Upper lobe of left lung (tissue), 6 donors: Measurements from ENCODE around the gene BCAS3. TPM values are rescaled to one million over a fixed set of nuclear protein-coding genes. Genes with fewer than 3 reads are reported as not detected.
A peak's percentile ranks its signal among the peaks of the same experiment; 100 is the strongest.

ENCODE experiments used
- ATAC-seq, 2 donors: fragments of 200-7000 bp; cut with Tn5 transposase; one replicate each; pipeline ENCODE4 v1.9.1; 2022; ENCODE audit warnings: mild to moderate bottlenecking in 2 of 2, moderate library complexity in 2 of 2; ENCODE audit not compliant: low FRiP score in 2 of 2
- DNase-seq, 2 donors: peaks; one replicate each; pipeline ENCODE4 v3.0.0-alpha.2; 2019 to 2020
- H3K27ac ChIP-seq, 4 donors: fragments of 200-600 bp; sonication (generic); one replicate each; pipeline ENCODE4 v1.5.1; 2016 to 2019
- H3K27me3 ChIP-seq, 4 donors: fragments of 200-600 bp; sonication (generic); one replicate each; pipeline ENCODE4 v1.5.1; 2017 to 2019
- H3K36me3 ChIP-seq, 4 donors: fragments of 200-600 bp; sonication (generic); one replicate each; pipeline ENCODE4 v1.5.1; 2016 to 2019
- H3K4me1 ChIP-seq, 4 donors: fragments of 200-600 bp; sonication (generic); one replicate each; pipeline ENCODE4 v1.5.1; 2018 to 2019
- H3K4me3 ChIP-seq, 4 donors: fragments of 200-600 bp; sonication (generic); one replicate each; pipeline ENCODE4 v1.5.1; 2017 to 2019; ENCODE audit warnings: mild to moderate bottlenecking in 2 of 4, moderate library complexity in 1 of 4
- H3K9me3 ChIP-seq, 4 donors: fragments of 200-600 bp; sonication (generic); one replicate each; pipeline ENCODE4 v1.5.1; 2018 to 2019
- CTCF ChIP-seq, 6 experiments: fragments of 450-650 bp in 4 of 6; fragments of 200-600 bp in 2 of 6; sonication (generic) in 2 of 6; IDR thresholded peaks; one replicate each; pipeline ENCODE4 v1.5.1; 2016 to 2019; ENCODE audit warnings: antibody characterized with exemption in 6 of 6
- EP300 ChIP-seq, 4 donors: sonication (generic); formaldehyde crosslinking; IDR thresholded peaks; one replicate each; pipeline ENCODE4 v1.5.1; 2017; ENCODE audit warnings: antibody characterized with exemption in 4 of 4, control low read depth in 2 of 4
- POLR2A ChIP-seq, 4 donors: fragments of 450-650 bp; IDR thresholded peaks; one replicate each; pipeline ENCODE4 v1.5.1; 2016 to 2017; ENCODE audit warnings: antibody characterized with exemption in 4 of 4, mild to moderate bottlenecking in 2 of 4
- POLR2AphosphoS5 ChIP-seq, 2 donors: sonication (generic); formaldehyde crosslinking; IDR thresholded peaks; one replicate each; pipeline ENCODE4 v1.5.1; 2017; ENCODE audit warnings: antibody characterized with exemption in 2 of 2
- WGBS, 2 donors: methylation state at CpG; one replicate each; pipeline ENCODE4 v1.1.5; 2017 to 2018; 5-methylcytosine and 5-hydroxymethylcytosine counted together
- total RNA-seq, 6 donors: library from RNA; depleted of rRNA in 4 of 6; stranded (reverse); fragments of >200 nt in 4 of 6; gene quantifications; one replicate each; pipeline versions ENCODE4 v1.1.0 to v1.2.1, GENCODE V29; 2016 to 2021
- donor health status: DM: no; HTN: no; CAD: no; lungs with moderate emphysema.
- donor health status: DM: no; HTN: yes; CAD: no; lungs with severe emphysema.

The BCAS3 gene
- total RNA-seq, 6 donors from 2014 or later, result 20.1 to 111 (median 37.0) TPM

DNA sequence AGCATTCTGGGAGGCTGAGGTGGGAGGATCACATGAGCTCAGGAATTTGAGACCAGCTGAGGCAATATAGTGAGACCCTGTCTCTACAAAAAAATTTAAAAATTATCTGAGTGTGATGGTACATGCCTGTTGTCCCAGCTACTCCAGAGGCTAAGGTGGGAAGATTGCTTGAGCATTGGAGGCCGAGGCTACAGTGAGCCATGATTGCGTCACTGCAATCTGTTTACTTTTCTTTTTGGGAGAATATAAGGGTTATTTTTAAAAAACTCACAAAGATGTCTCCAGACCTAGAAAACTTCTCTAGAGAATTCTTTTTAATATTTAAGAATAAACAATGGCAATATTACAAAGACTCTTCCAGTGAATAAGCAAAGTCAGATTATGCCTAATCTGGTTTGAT, 226.9 kb downstream of the BCAS3 start:
- TF ChIP-seq POLR2AphosphoS5 (IDR thresholded peaks at IDR 0.05) (no peak), CTCF (IDR thresholded peaks at IDR 0.05) (no peak), POLR2A (IDR thresholded peaks at IDR 0.05) (no peak), EP300 (IDR thresholded peaks at IDR 0.05) (no peak)
- Histone ChIP-seq H3K27me3 (no peaks in the 10 kb centered on the region), H3K27ac (peak overlapping the region in 1 of 4 donors; percentile 57), H3K9me3 (no peaks in the 10 kb centered on the region), H3K4me3 (no peak overlapping the region), H3K36me3 (no peaks in the 10 kb centered on the region), H3K4me1 (peaks cover 0 to 4% (median 2%) of the 10 kb centered on the region in 4 donors)
- WGBS, 2 donors, result 94 to 98% methylated on average over 2 of the region's 2 CpGs
- ATAC-seq, result no peak
- no peak for DNase-seq

DNA sequence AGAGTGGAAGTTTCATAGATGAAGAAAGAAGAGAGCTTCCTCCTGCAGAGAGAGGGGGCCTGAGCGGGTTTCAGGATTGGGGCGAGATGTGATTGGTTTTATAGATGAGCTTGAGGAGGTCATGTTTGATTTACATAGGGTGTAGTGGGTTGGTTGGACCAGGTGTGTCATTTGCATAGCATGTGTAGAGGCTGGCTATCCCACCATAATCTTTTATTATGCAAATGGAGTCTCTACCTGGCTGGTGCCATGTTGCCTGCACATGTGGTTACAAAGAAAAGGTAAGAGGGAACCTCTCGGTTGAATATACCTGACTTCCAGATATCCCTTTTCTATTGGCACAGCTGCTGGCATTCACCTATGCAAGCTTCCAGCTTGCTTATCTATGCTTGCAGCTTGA, 228.1 kb downstream of the BCAS3 start:
- Histone ChIP-seq H3K9me3 (no peaks in the 10 kb centered on the region), H3K36me3 (no peaks in the 10 kb centered on the region), H3K4me3 (no peak overlapping the region), H3K27ac (no peak overlapping the region), H3K4me1 (peaks cover 0 to 4% (median 2%) of the 10 kb centered on the region in 4 donors), H3K27me3 (no peaks in the 10 kb centered on the region)
- ATAC-seq (no peak), DNase-seq (no peak)
- WGBS, 2 donors, result 97 to 100% methylated on average over 3 of the region's 3 CpGs
- TF ChIP-seq EP300 (IDR thresholded peaks at IDR 0.05), result no peak
- no peak for TF ChIP-seq CTCF (IDR thresholded peaks at IDR 0.05)
- TF ChIP-seq POLR2AphosphoS5 (IDR thresholded peaks at IDR 0.05), result no peak
- TF ChIP-seq POLR2A (IDR thresholded peaks at IDR 0.05), result no peak

- no peaks in the 10 kb centered on the region for H3K27me3 ChIP-seq
- H3K36me3 ChIP-seq, result no peaks in the 10 kb centered on the region
- 73 to 79% methylated on average over 4 of the region's 4 CpGs for WGBS, 2 donors
- H3K9me3 ChIP-seq, result no peaks in the 10 kb centered on the region
- TF ChIP-seq EP300 (IDR thresholded peaks at IDR 0.05) (no peak), POLR2A (IDR thresholded peaks at IDR 0.05) (no peak), POLR2AphosphoS5 (IDR thresholded peaks at IDR 0.05) (no peak), CTCF (IDR thresholded peaks at IDR 0.05) (no peak)
- DNase-seq (no peak), ATAC-seq (no peak)
- H3K4me1 ChIP-seq, result no peaks in the 10 kb centered on the region
- H3K27ac ChIP-seq, result no peak overlapping the region
- H3K4me3 ChIP-seq, result no peak overlapping the region
These were observed 230.7 kb downstream of the BCAS3 start for GRCh38 chr17:60908324-60908723.

DNA sequence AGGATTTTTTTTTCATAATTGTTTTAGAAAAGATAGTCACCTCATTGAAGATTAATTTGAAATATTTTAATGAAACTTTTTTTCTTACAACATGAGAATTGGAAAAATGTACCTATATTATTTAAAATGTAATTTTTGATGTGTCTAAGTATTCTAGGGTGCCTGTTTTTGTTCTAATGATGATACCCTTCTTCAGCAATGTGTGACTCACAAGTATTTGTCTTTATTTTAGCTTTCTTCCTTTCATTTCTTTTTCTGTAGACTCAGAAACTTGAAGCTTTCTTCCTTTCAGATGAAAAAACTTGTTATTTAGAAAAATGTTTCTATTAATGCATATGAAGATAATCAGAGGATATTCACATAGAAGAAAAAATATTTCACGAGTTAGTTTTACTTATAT, 231.8 kb downstream of the BCAS3 start:
- ATAC-seq, result no peak
- no peak for TF ChIP-seq EP300 (IDR thresholded peaks at IDR 0.05)
- no peak for TF ChIP-seq POLR2A (IDR thresholded peaks at IDR 0.05)
- no peak for TF ChIP-seq POLR2AphosphoS5 (IDR thresholded peaks at IDR 0.05)
- TF ChIP-seq CTCF (IDR thresholded peaks at IDR 0.05), result no peak
- H3K4me3 ChIP-seq, result no peak overlapping the region
- WGBS, 2 donors, result 87 to 92% methylated on average over 1 of the region's 1 CpG
- no peaks in the 10 kb centered on the region for H3K9me3 ChIP-seq
- DNase-seq, result no peak
- H3K27me3 ChIP-seq, result no peaks in the 10 kb centered on the region
- no peaks in the 10 kb centered on the region for H3K4me1 ChIP-seq
- no peaks in the 10 kb centered on the region for H3K36me3 ChIP-seq
- no peak overlapping the region for H3K27ac ChIP-seq

- ATAC-seq, result no peak
- Histone ChIP-seq H3K9me3 (no peaks in the 10 kb centered on the region), H3K27me3 (no peaks in the 10 kb centered on the region), H3K4me1 (no peaks in the 10 kb centered on the region), H3K27ac (no peak overlapping the region), H3K4me3 (no peak overlapping the region), H3K36me3 (no peaks in the 10 kb centered on the region)
- no peak for DNase-seq
- TF ChIP-seq POLR2AphosphoS5 (IDR thresholded peaks at IDR 0.05) (no peak), CTCF (IDR thresholded peaks at IDR 0.05) (no peak), POLR2A (IDR thresholded peaks at IDR 0.05) (no peak), EP300 (IDR thresholded peaks at IDR 0.05) (no peak)
- 91 to 95% methylated on average over 6 of the region's 6 CpGs for WGBS, 2 donors
These were observed 232.8 kb downstream of the BCAS3 start for GRCh38 chr17:60910415-60910814.
